GM19438 (cell line): Measurements from ENCODE around the gene SPTSSB.

Experiments
- ATAC-seq: cut with Tn5 transposase; IDR thresholded peaks from one replicate; pipeline ENCODE4 v1.9.1; 2021; ENCODE audit warnings: low read depth; ENCODE audit not compliant: unreplicated experiment

Gene SPTSSB

GRCh38 chr3:161295325-161295724 lies 76.0 kb downstream of the SPTSSB start:
- no peak for ATAC-seq
